NT2/D1 (cell line): ENCODE measurements around the gene FOXP2.

Experiments used
- SUZ12 ChIP-seq: IDR thresholded peaks from 2 replicates; pipeline ENCODE4 v1.6.1; 2011; ENCODE audit not compliant: insufficient read length, insufficient read depth; ENCODE audit errors: extremely low read depth
- YY1 ChIP-seq: IDR thresholded peaks from 2 replicates; pipeline ENCODE4 v1.6.1; 2011; ENCODE audit not compliant: insufficient read length, insufficient read depth
- ZNF274 ChIP-seq: IDR thresholded peaks from 2 replicates; pipeline ENCODE4 v1.6.1; 2011; ENCODE audit warnings: mild to moderate bottlenecking, low read depth, low read length

GRCh38 chr7:114708646-114709045 is 294.0 kb downstream of the FOXP2 start:
- no peak for TF ChIP-seq ZNF274
- TF ChIP-seq SUZ12, result no peak
- no peak for TF ChIP-seq YY1
